Activated naive CD8-positive, alpha-beta T cell treated with anti-CD3 and anti-CD28 coated beads, Interleukin-2, amount 50 U/mL, for 16 hours (primary cell): Measurements from ENCODE around the gene NMUR1.

Source experiments
- DNase-seq: peaks from one replicate; pipeline ENCODE4 v3.0.0-alpha.2; 2020; ENCODE audit warnings: low read depth, low spot score

NMUR1 gene

DNA sequence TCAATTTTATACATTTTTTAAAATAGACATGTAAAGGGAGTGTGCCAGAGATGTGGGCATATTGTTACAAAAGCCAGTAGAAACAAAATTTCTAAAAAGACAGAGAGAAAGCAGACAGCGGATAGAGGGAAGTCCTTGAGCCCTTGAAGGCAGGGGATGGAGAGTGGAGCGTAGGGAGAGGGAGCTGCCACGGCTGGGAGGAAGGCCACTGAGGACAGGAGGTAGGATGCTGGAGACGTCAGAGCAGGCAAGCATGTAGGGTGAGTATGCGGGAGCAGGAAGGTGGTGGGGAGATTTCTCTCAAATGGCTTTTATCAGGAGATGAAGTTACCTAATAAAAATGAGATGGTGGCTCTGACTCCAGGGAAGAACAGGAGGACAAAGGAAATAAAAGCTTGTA, 41.9 kb downstream of the NMUR1 start:
- DNase-seq: no peak

DNA sequence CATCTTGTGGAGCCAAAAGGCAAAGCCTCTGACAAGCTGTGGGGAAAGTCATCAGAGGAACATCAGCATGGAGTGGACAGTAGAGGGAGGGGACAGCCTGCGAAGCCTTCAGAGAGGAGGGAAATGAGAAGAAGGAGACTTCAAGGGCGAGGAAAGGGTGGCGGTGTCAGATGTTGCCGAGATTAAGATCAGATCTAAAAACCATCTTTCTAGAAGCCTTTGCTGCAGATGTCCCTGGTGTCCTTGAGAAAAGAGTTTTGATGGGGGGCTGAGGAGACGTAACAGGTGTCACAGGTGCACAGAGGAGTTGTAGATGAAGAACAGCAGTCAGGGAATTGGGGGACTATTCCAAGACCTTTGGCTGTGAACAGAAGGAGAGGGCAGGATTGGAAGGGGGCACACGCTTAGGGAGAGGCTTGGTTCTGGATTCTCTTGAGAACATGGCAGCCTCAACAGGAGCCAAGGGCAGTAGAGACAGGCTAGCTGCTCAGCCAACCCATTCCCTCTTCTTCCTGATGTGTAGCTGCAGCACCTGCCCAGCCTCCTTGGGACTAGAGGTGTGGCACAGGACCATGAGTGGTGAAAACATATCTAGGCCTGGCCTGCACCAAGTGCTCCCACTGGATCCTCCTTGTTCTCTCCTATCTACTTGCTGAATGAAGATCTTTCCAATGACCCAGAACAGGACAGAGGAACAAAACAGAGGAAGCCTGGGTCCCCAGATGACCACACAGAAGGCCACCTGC, 43.2 kb downstream of the NMUR1 start:
- no peak for DNase-seq

GRCh38 chr2:231483398-231484329, 46.6 kb downstream of the NMUR1 start:
- no peak for DNase-seq

GRCh38 chr2:231482806-231483391, 47.3 kb downstream of the NMUR1 start:
- peak; percentile 38 for DNase-seq

GRCh38 chr2:231480781-231481180, 49.5 kb downstream of the NMUR1 start:
- no peak for DNase-seq

- no peak for DNase-seq
These were observed 50.8 kb downstream of the NMUR1 start for GRCh38 chr2:231479455-231479854.

- DNase-seq: no peak
These were observed 53.3 kb downstream of the NMUR1 start for GRCh38 chr2:231476920-231477319.

GRCh38 chr2:231475965-231476364, 54.3 kb downstream of the NMUR1 start:
- no peak for DNase-seq
